GM23338 (cell line): Measurements from ENCODE around the gene TTBK1. TPM values are rescaled to one million over a fixed set of nuclear protein-coding genes. Genes with fewer than 3 reads are reported as not detected.

Source experiments
- ATAC-seq: fragments of 200-7000 bp; cut with Tn5 transposase; 3 replicates; pipeline ENCODE4 v1.9.1; 2020
- DNase-seq: peaks from one replicate; pipeline ENCODE4 v3.0.0-alpha.2; 2015; ENCODE audit warnings: low spot score
- H2AFZ ChIP-seq: fragments of 200-600 bp; sonication (generic); 2 replicates; pipeline ENCODE4 v1.8.0; 2016; ENCODE audit warnings: antibody characterized with exemption, mild to moderate bottlenecking, moderate library complexity
- H3F3A ChIP-seq: fragments of 200-600 bp; sonication (generic); replicated peaks from 2 replicates; pipeline ENCODE4 v1.8.0; 2017; ENCODE audit warnings: antibody characterized with exemption, mixed run types, low read depth
- H3K27ac ChIP-seq: fragments of 200-600 bp; sonication (generic); 2 replicates; pipeline ENCODE4 v1.6.1; 2016; ENCODE audit warnings: low read depth
- H3K27me3 ChIP-seq: fragments of 200-600 bp; sonication (generic); 2 replicates; pipeline ENCODE4 v1.8.0; 2016; ENCODE audit warnings: mild to moderate bottlenecking, mixed run types, moderate library complexity; ENCODE audit not compliant: insufficient read depth
- H3K36me3 ChIP-seq: fragments of 200-600 bp; sonication (generic); 2 replicates; pipeline ENCODE4 v1.8.0; 2016; ENCODE audit warnings: mild to moderate bottlenecking; ENCODE audit not compliant: insufficient read depth
- H3K4me1 ChIP-seq: fragments of 200-600 bp; sonication (generic); 2 replicates; pipeline ENCODE4 v1.8.0; 2016; ENCODE audit warnings: mild to moderate bottlenecking, moderate library complexity; ENCODE audit not compliant: insufficient read depth
- H3K4me2 ChIP-seq: fragments of 200-600 bp; sonication (generic); 2 replicates; pipeline ENCODE4 v1.7.1; 2017; ENCODE audit warnings: mixed run types
- H3K4me3 ChIP-seq: fragments of 200-600 bp; sonication (generic); 2 replicates; pipeline ENCODE4 v1.6.1; 2016; ENCODE audit warnings: mixed run types
- H3K79me2 ChIP-seq: fragments of 200-600 bp; sonication (generic); replicated peaks from 2 replicates; pipeline ENCODE4 v1.8.0; 2017; ENCODE audit warnings: mild to moderate bottlenecking; ENCODE audit not compliant: insufficient read depth
- H3K9me2 ChIP-seq: fragments of 200-600 bp; sonication (generic); 2 replicates; pipeline ENCODE4 v1.8.0; 2017; ENCODE audit not compliant: insufficient read depth
- H4K20me1 ChIP-seq: fragments of 200-600 bp; sonication (generic); replicated peaks from 2 replicates; pipeline ENCODE4 v1.8.0; 2017; ENCODE audit warnings: mild to moderate bottlenecking; ENCODE audit not compliant: insufficient read depth
- H3K27ac Mint-ChIP-seq: 2 replicates; pipeline ENCODE4 v1.8.0; 2020; ENCODE audit warnings: inconsistent platforms, mild to moderate bottlenecking, moderate library complexity, mixed read lengths
- H3K27me3 Mint-ChIP-seq: 3 replicates; pipeline ENCODE4 v1.8.0; 2022; ENCODE audit warnings: low read depth, mild to moderate bottlenecking, moderate library complexity, mixed read lengths, inconsistent platforms; ENCODE audit not compliant: insufficient read depth, poor library complexity
- H3K36me3 Mint-ChIP-seq: 3 replicates; pipeline ENCODE4 v1.8.0; 2021; ENCODE audit warnings: low read depth, mild to moderate bottlenecking, inconsistent platforms, moderate library complexity, mixed read lengths
- H3K4me1 Mint-ChIP-seq: 3 replicates; pipeline ENCODE4 v1.8.0; 2020; ENCODE audit warnings: mild to moderate bottlenecking, inconsistent platforms, mixed read lengths
- H3K4me3 Mint-ChIP-seq: 3 replicates; pipeline ENCODE4 v1.8.0; 2021; ENCODE audit warnings: moderate library complexity, mild to moderate bottlenecking, inconsistent platforms, mixed read lengths
- H3K9me3 Mint-ChIP-seq: 3 replicates; pipeline ENCODE4 v1.8.0; 2020; ENCODE audit warnings: moderate library complexity, mild to moderate bottlenecking, inconsistent platforms, mixed read lengths
- CTCF ChIP-seq, 2 experiments: fragments of 200-600 bp in 1 of 2; sonication (generic) in 1 of 2; conservative IDR thresholded peaks; 2 replicates each; pipeline versions ENCODE4 v1.5.1 to v1.6.1; 2016 to 2017; ENCODE audit warnings: antibody characterized with exemption in 2 of 2, low read depth in 2 of 2, mild to moderate bottlenecking in 2 of 2, moderate library complexity in 1 of 2
- EZH2phosphoT487 ChIP-seq: fragments of 200-600 bp; sonication (generic); IDR thresholded peaks from one replicate; pipeline ENCODE4 v1.8.1; 2018; ENCODE audit warnings: antibody characterized with exemption; ENCODE audit not compliant: unreplicated experiment
- POLR2AphosphoS5 ChIP-seq: IDR thresholded peaks from 2 replicates; pipeline ENCODE4 v1.6.1; 2016; ENCODE audit warnings: antibody characterized with exemption, low read depth
- REST ChIP-seq: IDR thresholded peaks from one replicate; pipeline ENCODE4 v1.6.1; 2018; ENCODE audit warnings: antibody characterized with exemption; ENCODE audit not compliant: unreplicated experiment
- STAT1 ChIP-seq: IDR thresholded peaks from one replicate; pipeline ENCODE4 v1.6.1; 2016; ENCODE audit warnings: antibody characterized with exemption; ENCODE audit not compliant: unreplicated experiment
- ZNF114 ChIP-seq: fragments of 250-450 bp; sonication (Bioruptor Pico); IDR thresholded peaks from 2 replicates; pipeline ENCODE4 v1.5.0; 2020; ENCODE audit warnings: mild to moderate bottlenecking, moderate library complexity
- ZNF331 ChIP-seq: fragments of 250-450 bp; sonication (Bioruptor Pico); IDR thresholded peaks from 2 replicates; pipeline ENCODE4 v1.5.0; 2020; ENCODE audit warnings: low read depth, mild to moderate bottlenecking, moderate library complexity
- polyA plus RNA-seq: library from polyadenylated mRNA; unstranded; fragments of >200 nt; fragmentation: Nextera tagmentation; extraction: Ambion mirVana; gene quantifications from 2 replicates; pipeline ENCODE4 v1.2.1, GENCODE V29; 2016
- total RNA-seq: library from RNA; depleted of rRNA; stranded (reverse); fragments of >200 nt; shearing (Covaris generic); gene quantifications from 2 replicates; pipeline ENCODE4 v1.2.3, GENCODE V29; 2014

The TTBK1 gene
- total and polyA plus RNA-seq, 2 experiments from 2014 or later = 0.29 to 1.1 TPM

- Histone ChIP-seq H2AFZ (0 out of 2 replicates have a peak overlapping the region, but pooled peaks have one; percentile 28), H3K27me3 (peaks cover 9% of the 10 kb centered on the region), H3K79me2 (no peaks in the 10 kb centered on the region), H3K4me2 (no peak overlapping the region), H3F3A (no peaks in the 10 kb centered on the region), H4K20me1 (no peaks in the 10 kb centered on the region), H3K27ac (no peak overlapping the region), H3K9me2 (no peaks in the 10 kb centered on the region), H3K4me1 (peaks cover 11% of the 10 kb centered on the region), H3K36me3 (no peaks in the 10 kb centered on the region), H3K4me3 (no peak overlapping the region)
- H3K27ac Mint-ChIP-seq = no peak overlapping the region
- TF ChIP-seq CTCF (conservative IDR thresholded peaks at IDR 0.05; ENCODE audit: low read depth in 2 of 2) = peak; percentile 72 to 98
- no peak for TF ChIP-seq ZNF114 (CRISPR knock-in tag)
- no peaks in the 10 kb centered on the region; the same call in 2 of the 3 replicates for H3K9me3 Mint-ChIP-seq
- ATAC-seq = peak; percentile 92
- no peak overlapping the region for H3K4me3 Mint-ChIP-seq
- H3K4me1 Mint-ChIP-seq = peaks cover 18% of the 10 kb centered on the region
- peaks cover 26% of the 10 kb centered on the region for H3K27me3 Mint-ChIP-seq
- no peaks in the 10 kb centered on the region for H3K36me3 Mint-ChIP-seq
- DNase-seq = peak; percentile 91
Measured at GRCh38 chr6:43263314-43264178, 20.3 kb downstream of the TTBK1 start.

- Histone ChIP-seq H3K4me1 (peaks cover 11% of the 10 kb centered on the region), H2AFZ (no peak overlapping the region), H3K4me2 (no peak overlapping the region), H3K36me3 (no peaks in the 10 kb centered on the region), H3K27ac (no peak overlapping the region), H3K4me3 (no peak overlapping the region), H3F3A (no peaks in the 10 kb centered on the region), H3K79me2 (no peaks in the 10 kb centered on the region), H4K20me1 (no peaks in the 10 kb centered on the region), H3K27me3 (peaks cover 20% of the 10 kb centered on the region), H3K9me2 (no peaks in the 10 kb centered on the region)
- DNase-seq = no peak
- TF ChIP-seq POLR2AphosphoS5 = no peak
- TF ChIP-seq CTCF (conservative IDR thresholded peaks at IDR 0.05; ENCODE audit: low read depth in 2 of 2) = no peak
- no peak for TF ChIP-seq EZH2phosphoT487
- no peak for TF ChIP-seq ZNF331 (CRISPR knock-in tag)
- no peak for TF ChIP-seq REST
- TF ChIP-seq STAT1 = no peak
- Mint-ChIP-seq H3K27me3 (peaks cover 34% of the 10 kb centered on the region), H3K27ac (no peak overlapping the region), H3K4me3 (no peak overlapping the region), H3K9me3 (no peaks in the 10 kb centered on the region; the same call in 2 of the 3 replicates), H3K4me1 (peaks cover 25% of the 10 kb centered on the region), H3K36me3 (no peaks in the 10 kb centered on the region)
- no peak for ATAC-seq
Measured at GRCh38 chr6:43264599-43265145, 21.4 kb downstream of the TTBK1 start.
